ENCODE data around the gene FGF22.

The FGF22 gene

DNA sequence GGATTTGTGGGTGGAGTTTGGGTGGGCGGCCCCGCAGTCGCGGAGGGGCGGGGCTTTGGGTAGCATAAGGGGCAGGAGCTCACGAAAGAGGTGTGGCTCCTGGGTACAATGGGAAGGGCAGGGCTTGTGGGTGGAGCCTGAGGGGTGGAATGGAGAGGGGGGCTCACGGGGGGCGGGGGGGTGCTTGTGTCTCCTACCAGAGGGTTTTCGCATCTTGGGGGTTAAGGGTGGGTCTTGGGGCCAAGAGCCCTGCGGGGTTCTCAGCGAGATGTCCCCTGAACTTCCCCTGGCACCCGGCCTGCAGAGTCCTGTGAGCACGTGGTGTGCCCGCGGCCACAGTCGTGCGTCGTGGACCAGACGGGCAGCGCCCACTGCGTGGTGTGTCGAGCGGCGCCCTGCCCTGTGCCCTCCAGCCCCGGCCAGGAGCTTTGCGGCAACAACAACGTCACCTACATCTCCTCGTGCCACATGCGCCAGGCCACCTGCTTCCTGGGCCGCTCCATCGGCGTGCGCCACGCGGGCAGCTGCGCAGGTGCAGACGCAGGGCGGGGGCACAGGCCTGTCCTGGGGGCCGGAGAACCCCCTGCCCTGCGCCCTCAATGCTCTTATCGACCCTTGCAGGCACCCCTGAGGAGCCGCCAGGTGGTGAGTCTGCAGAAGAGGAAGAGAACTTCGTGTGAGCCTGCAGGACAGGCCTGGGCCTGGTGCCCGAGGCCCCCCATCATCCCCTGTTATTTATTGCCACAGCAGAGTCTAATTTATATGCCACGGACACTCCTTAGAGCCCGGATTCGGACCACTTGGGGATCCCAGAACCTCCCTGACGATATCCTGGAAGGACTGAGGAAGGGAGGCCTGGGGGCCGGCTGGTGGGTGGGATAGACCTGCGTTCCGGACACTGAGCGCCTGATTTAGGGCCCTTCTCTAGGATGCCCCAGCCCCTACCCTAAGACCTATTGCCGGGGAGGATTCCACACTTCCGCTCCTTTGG lies 41.6 kb downstream of the FGF22 start:
- no peak for DNase-seq

DNA sequence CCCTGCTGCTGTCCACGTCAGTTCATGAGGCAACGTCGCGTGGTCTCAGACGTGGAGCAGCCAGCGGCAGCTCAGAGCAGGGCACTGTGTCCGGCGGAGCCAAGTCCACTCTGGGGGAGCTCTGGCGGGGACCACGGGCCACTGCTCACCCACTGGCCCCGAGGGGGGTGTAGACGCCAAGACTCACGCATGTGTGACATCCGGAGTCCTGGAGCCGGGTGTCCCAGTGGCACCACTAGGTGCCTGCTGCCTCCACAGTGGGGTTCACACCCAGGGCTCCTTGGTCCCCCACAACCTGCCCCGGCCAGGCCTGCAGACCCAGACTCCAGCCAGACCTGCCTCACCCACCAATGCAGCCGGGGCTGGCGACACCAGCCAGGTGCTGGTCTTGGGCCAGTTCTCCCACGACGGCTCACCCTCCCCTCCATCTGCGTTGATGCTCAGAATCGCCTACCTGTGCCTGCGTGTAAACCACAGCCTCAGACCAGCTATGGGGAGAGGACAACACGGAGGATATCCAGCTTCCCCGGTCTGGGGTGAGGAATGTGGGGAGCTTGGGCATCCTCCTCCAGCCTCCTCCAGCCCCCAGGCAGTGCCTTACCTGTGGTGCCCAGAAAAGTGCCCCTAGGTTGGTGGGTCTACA lies 43.1 kb downstream of the FGF22 start:
- no peak for DNase-seq

DNA sequence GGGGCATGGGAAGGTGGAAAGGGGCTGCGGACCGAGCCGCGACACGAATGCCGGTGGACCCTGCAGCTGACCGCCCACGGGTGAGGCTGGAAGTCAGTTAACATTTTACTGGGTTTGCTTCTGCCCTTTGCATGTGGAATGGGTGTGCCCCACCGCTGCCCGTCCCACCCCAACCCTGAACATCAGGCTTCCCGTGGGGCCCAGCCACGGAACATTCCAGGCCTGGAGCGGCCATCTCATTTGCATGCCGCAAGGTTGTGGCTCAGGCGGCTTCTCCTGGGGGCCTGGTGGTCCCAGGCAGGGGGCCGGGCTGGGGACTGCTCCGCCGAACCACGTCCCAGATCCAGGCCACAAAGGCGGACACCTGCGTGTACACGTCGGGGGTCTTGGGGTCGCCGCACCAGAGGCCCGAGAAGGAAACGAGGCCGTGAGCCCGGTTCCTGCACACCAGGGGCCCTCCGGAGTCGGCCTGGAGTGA lies 45.8 kb downstream of the FGF22 start:
- DNase-seq, result no peak

DNA sequence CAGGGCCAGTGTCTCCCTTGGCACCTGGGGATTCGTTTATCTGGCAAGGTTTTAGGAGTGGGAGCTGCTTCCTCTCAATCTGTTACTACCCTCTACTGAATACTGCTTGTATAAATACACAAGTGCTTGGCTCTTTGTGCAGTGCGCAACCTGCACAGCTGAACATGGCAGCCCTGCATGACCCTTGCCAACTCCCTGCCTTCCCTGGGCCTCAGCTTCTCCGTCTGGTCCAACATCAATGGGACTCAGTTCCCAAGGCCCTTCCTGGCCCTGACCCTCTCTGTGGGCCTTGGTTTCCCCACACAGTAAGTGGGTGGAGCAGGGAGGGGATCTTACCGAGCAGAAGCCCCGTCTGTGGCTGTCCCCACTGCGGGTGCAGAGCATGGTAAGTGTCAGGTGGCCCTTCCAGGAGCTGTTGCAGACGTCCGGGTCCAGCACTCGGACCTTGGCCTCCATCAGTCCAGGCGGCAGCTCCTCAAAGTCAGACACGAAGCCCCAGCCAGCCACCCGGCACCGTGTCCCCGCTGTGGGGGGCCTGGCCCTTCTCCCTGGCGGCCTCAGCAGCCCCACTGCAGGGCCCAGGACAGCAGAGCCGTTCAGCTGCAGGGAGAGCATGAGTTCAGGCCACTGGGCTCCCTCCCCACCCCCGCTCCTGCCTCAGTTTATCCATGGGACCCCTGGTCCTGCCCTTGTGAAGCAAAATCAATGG lies 47.1 kb downstream of the FGF22 start:
- no peak for DNase-seq

DNA sequence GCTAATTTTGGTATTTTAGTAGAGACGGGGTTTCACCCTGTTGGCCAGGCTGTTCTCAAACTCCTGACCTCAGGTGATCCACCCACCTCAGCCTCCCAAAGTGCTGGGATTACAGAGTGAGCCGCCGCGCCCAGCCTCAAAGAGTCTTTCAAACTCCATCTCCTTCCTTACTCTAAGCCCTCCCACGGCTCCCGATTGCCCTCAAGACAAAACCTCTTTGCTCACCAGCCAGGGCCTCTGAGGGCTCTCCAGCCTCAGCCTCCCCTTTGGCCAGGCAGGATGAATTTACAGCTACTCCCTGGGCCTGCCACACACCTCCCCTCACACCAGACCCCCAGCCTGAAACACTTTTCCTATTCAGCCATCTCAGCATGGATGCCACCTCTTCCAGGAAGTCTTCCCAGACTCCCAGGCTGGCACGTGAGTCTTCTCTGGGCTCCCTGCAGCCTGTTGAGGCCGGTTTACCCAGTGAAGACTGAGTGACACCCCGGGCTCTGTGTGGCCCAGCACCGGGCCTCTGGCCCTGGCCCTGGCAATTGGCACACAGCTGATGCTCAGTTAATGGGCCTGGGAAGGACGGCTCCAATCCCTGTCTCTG lies 48.0 kb downstream of the FGF22 start:
- no peak for DNase-seq

DNA sequence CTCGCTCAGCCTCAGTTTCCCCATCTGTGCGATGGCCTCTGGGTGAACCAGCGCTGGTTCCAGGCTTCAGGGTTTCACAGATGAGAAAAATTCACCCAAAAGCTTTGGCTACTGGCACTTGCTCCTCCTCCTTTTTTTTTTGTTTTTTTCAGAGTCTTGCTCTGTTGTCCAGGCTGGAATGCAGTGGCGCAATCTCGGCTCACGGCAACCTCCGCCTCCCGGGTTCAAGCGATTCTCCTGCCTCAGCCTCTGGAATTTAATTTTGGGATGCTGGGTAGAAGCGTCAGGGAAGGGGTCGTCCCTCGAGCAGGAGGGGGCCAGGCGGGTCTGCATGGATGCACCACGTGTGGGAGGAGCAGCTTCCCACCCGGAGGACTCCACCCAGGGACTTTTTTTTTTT lies 48.5 kb downstream of the FGF22 start:
- DNase-seq, result no peak

DNA sequence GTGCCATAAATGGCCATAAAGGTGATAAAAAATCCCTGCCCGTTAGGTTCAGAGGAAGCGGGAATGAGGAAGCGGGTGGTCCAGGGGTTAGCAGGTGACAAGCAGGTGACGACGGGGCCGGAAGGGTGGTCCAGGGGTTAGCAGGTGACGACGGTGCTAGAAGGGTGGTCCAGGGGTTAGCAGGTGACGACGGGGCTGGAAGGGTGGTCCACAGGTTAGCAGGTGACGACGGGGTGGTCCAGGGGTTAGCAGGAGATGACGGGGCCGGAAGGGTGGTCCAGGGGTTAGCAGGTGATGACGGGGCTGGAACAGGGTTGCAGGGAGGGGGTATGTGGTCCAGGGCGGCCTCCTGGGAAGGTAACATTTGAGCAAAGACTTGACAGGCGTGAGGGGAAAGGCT lies 49.3 kb downstream of the FGF22 start:
- no peak for DNase-seq

DNA sequence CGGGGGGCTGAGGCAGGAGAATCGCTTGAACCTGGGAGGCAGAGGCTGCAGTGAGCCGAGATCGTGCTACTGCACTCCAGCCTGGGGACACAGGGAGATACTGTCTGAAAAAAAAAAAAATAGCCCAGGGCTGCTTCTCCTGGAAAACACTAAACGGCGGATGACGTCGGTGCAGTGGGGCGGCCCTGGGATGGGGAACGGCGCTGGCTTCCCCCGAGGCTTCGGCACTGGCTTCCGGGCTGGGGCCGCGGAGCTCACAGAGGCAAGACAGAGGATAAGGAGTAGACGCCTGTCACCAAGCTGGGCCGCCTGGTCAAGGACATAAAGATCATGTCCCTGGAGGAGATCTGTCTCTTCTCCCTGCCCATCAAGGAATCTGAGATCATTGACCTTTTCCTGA lies 50.5 kb downstream of the FGF22 start:
- DNase-seq, result no peak

Data from NCI-H1105 (cell line).